Tibial nerve (tissue), 4 donors: Measurements from ENCODE around the gene BAIAP2L2. TPM values are rescaled to one million over a fixed set of nuclear protein-coding genes. Genes with fewer than 3 reads are reported as not detected.

ENCODE experiments used
- DNase-seq, 2 donors: peaks; one replicate each; pipeline ENCODE4 v3.0.0-alpha.2; 2019; ENCODE audit warnings: low spot score in 2 of 2
- H3K27ac ChIP-seq, 4 donors: fragments of 200-600 bp; sonication (generic) in 3 of 4; one replicate each; pipeline ENCODE4 v1.5.1; 2017 to 2019; ENCODE audit warnings: mild to moderate bottlenecking in 1 of 4
- H3K27me3 ChIP-seq, 2 donors: fragments of 200-600 bp; sonication (generic) in 1 of 2; one replicate each; pipeline versions ENCODE4 v1.5.1 to v1.6.0; 2017 to 2019
- H3K36me3 ChIP-seq, 3 donors: fragments of 200-600 bp; sonication (generic); one replicate each; pipeline ENCODE4 v1.5.1; 2018 to 2019
- H3K4me1 ChIP-seq, 4 donors: fragments of 200-600 bp; sonication (generic) in 3 of 4; one replicate each; pipeline ENCODE4 v1.5.1; 2017 to 2019
- H3K4me3 ChIP-seq, 4 donors: fragments of 200-600 bp; sonication (generic) in 3 of 4; one replicate each; pipeline ENCODE4 v1.5.1; 2017 to 2019; ENCODE audit warnings: mild to moderate bottlenecking in 1 of 4, moderate library complexity in 1 of 4
- H3K9me3 ChIP-seq, 4 donors: fragments of 200-600 bp; sonication (generic) in 3 of 4; one replicate each; pipeline ENCODE4 v1.5.1; 2017 to 2019
- CTCF ChIP-seq, 5 experiments: fragments of 200-600 bp in 3 of 5; fragments of 450-650 bp in 2 of 5; sonication (generic) in 3 of 5; IDR thresholded peaks; one replicate each; pipeline ENCODE4 v1.5.1; 2016 to 2019; ENCODE audit warnings: antibody characterized with exemption in 5 of 5, mild to moderate bottlenecking in 3 of 5, moderate library complexity in 2 of 5
- EP300 ChIP-seq, 2 donors: sonication (generic); formaldehyde crosslinking; IDR thresholded peaks; one replicate each; pipeline ENCODE4 v1.6.1; 2017; ENCODE audit warnings: antibody characterized with exemption in 2 of 2, mild to moderate bottlenecking in 1 of 2
- POLR2A ChIP-seq, 2 donors: fragments of 450-650 bp; IDR thresholded peaks; one replicate each; pipeline ENCODE4 v1.6.1; 2017; ENCODE audit warnings: antibody characterized with exemption in 2 of 2, mild to moderate bottlenecking in 2 of 2, moderate library complexity in 2 of 2
- WGBS, 2 donors: methylation state at CpG; one replicate each; pipeline ENCODE4 v1.1.5; 2018; 5-methylcytosine and 5-hydroxymethylcytosine counted together
- total RNA-seq, 4 donors: library from RNA; depleted of rRNA; stranded (reverse); fragments of >200 nt; gene quantifications; one replicate each; pipeline ENCODE4 v1.1.0, GENCODE V29; 2016

The BAIAP2L2 gene
- total RNA-seq, 4 donors from 2014 or later = 1.3 to 2.7 (median 2.1) TPM; not detected in 1

GRCh38 chr22:38071421-38072321 is 38.8 kb downstream of the BAIAP2L2 start:
- H3K27ac ChIP-seq = peak overlapping the region; percentile 33 to 96 (median 68)
- 87 to 94% methylated on average over 7 to 19 of the region's 22 CpGs for WGBS, 2 donors
- DNase-seq = no peak
- TF ChIP-seq EP300 (IDR thresholded peaks at IDR 0.05) (no peak), CTCF (IDR thresholded peaks at IDR 0.05) (no peak), POLR2A (IDR thresholded peaks at IDR 0.05) (no peak)
- no peak overlapping the region for H3K4me3 ChIP-seq
- peaks cover 4 to 88% (median 7%) of the 10 kb centered on the region in 3 donors for H3K36me3 ChIP-seq
- peaks cover 0 to 65% (median 12%) of the 10 kb centered on the region in 4 donors for H3K4me1 ChIP-seq
- no peaks in the 10 kb centered on the region for H3K9me3 ChIP-seq
- no peaks in the 10 kb centered on the region for H3K27me3 ChIP-seq

- H3K36me3 ChIP-seq = peaks cover 4 to 97% (median 11%) of the 10 kb centered on the region in 3 donors
- no peaks in the 10 kb centered on the region for H3K27me3 ChIP-seq
Observed at GRCh38 chr22:38070250-38070921, 40.1 kb downstream of the BAIAP2L2 start.

GRCh38 chr22:38069372-38070249 is 40.9 kb downstream of the BAIAP2L2 start:
- WGBS, 2 donors = 47 to 48% methylated on average over 21 of the region's 21 CpGs
- Histone ChIP-seq H3K9me3 (no peaks in the 10 kb centered on the region), H3K27ac (peak overlapping the region; percentile 69 to 96 (median 84)), H3K4me1 (peaks cover 0 to 51% (median 12%) of the 10 kb centered on the region in 4 donors), H3K4me3 (no peak overlapping the region), H3K27me3 (no peaks in the 10 kb centered on the region), H3K36me3 (peaks cover 4 to 97% (median 19%) of the 10 kb centered on the region in 3 donors)
- TF ChIP-seq POLR2A (IDR thresholded peaks at IDR 0.05) = no peak
- TF ChIP-seq CTCF (IDR thresholded peaks at IDR 0.05) = peak; percentile 31 to 74 (median 69)
- peak; percentile 30 to 86 for TF ChIP-seq EP300 (IDR thresholded peaks at IDR 0.05)
- peak in 1 of 2 donors; percentile 38 for DNase-seq

More at GRCh38 chr22:38070250-38070921, 40.1 kb downstream of the BAIAP2L2 start:
- DNase-seq = no peak
- Histone ChIP-seq H3K4me1 (peaks cover 0 to 59% (median 12%) of the 10 kb centered on the region in 4 donors), H3K4me3 (no peak overlapping the region), H3K27ac (peak overlapping the region; percentile 69 to 96 (median 84)), H3K9me3 (no peaks in the 10 kb centered on the region)
- no peak for TF ChIP-seq POLR2A (IDR thresholded peaks at IDR 0.05)
- TF ChIP-seq CTCF (IDR thresholded peaks at IDR 0.05) = no peak
- no peak for TF ChIP-seq EP300 (IDR thresholded peaks at IDR 0.05)
- 83% methylated on average over 9 to 11 of the region's 11 CpGs for WGBS, 2 donors

- Histone ChIP-seq H3K27me3 (no peaks in the 10 kb centered on the region), H3K4me3 (no peak overlapping the region), H3K36me3 (peaks cover 4 to 97% (median 21%) of the 10 kb centered on the region in 3 donors), H3K27ac (peak overlapping the region; percentile 63 to 96 (median 80)), H3K4me1 (peaks cover 0 to 51% (median 12%) of the 10 kb centered on the region in 4 donors), H3K9me3 (no peaks in the 10 kb centered on the region)
- no peak for DNase-seq
- whole genome bisulfite sequencing, 2 donors = 66 to 80% methylated on average over 13 of the region's 13 CpGs
- TF ChIP-seq POLR2A (IDR thresholded peaks at IDR 0.05) (no peak), EP300 (IDR thresholded peaks at IDR 0.05) (no peak), CTCF (IDR thresholded peaks at IDR 0.05) (no peak)
Observed at GRCh38 chr22:38068641-38069371, 41.7 kb downstream of the BAIAP2L2 start.
